GF-D8 (cell line): ENCODE data around the gene CILP2.
A peak's percentile ranks its signal among the peaks of the same experiment; 100 is the strongest.

Experiments used
- DNase-seq: peaks from one replicate; lab custom pipeline; 2025; lab: John Stamatoyannopoulos, UW

Gene CILP2

GRCh38 chr19:19504754-19505668 is 33.1 kb upstream of the CILP2 start:
- DNase-seq: no peak

DNA sequence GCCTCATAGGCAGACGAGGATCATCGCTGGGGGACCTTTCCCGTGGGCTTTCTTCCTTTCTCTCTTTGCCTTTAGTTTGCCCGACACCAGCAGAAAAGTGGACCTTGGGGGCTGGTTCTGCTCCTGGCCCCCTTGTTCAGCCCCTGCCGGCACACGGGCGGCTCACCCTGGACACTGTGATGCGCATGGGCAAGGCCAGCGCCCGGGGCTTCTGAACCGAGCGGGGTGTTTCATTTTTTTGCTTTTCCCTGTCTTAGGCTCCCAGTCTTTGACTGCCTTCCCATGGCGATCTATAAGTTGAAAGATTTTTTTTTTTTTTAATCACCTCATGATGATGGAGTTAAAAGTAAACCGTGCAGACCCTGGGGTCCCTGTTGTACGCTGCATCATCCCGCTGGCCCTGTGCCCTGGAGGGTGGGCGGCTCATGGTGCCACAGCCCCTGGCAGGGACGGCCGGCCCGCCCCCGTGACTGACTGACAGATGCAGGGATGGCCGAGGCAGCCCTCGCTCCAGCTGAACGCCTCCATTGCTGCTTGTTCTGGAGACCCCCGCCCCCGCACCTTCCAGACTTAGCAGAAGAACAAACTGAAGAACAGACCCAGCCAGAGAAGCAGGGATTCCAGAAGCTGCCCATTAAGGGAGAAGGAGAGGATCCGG is 32.3 kb upstream of the CILP2 start:
- no peak for DNase-seq

GRCh38 chr19:19506592-19506991 is 31.5 kb upstream of the CILP2 start:
- no peak for DNase-seq

GRCh38 chr19:19507354-19507753 is 30.7 kb upstream of the CILP2 start:
- DNase-seq: no peak

- DNase-seq: no peak
Observed at GRCh38 chr19:19508217-19508616, 29.8 kb upstream of the CILP2 start.

DNA sequence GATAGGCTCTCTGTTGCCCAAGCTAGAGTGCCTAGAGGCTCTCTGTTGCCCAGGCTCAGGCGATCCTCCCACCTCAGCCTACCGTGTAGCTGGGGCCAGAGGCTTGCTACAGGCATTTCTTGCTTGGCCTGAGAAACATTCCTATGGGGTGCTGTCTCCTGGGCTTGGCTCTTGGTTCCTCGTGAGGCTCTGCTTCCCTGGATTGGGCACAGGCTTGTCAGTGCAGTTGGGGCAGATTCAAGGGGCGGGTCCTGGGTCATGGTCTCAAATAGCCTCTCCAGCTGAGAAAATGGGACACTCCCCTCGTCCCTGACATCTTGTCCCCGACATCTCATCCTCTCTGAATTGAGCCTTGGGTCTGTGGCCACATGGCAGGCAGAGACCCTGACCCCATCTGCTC is 27.6 kb upstream of the CILP2 start:
- DNase-seq: no peak

GRCh38 chr19:19513682-19514081 is 24.4 kb upstream of the CILP2 start:
- no peak for DNase-seq

DNA sequence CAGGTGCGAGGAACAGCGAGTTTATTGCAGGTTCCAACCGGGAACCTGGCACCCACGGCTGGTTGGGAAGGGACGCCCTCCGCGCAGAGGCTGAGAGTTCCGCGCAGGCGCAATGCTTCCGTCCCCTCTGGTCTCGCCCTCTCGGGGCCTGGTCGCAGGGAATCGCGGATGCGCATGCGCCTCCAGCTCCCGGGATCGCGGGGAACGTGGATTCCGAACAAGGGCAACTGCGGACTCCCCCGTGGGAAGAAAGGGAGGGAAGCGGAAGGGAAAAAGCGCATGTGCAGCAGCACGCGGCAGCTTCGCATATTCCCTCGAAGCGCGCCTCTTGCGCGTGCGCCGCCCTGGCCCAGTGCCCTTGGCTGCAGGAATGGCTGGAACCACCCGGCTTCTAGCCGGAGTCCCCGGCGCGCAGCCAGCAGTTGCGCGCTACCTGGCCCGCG is 23.8 kb upstream of the CILP2 start:
- DNase-seq: no peak

DNA sequence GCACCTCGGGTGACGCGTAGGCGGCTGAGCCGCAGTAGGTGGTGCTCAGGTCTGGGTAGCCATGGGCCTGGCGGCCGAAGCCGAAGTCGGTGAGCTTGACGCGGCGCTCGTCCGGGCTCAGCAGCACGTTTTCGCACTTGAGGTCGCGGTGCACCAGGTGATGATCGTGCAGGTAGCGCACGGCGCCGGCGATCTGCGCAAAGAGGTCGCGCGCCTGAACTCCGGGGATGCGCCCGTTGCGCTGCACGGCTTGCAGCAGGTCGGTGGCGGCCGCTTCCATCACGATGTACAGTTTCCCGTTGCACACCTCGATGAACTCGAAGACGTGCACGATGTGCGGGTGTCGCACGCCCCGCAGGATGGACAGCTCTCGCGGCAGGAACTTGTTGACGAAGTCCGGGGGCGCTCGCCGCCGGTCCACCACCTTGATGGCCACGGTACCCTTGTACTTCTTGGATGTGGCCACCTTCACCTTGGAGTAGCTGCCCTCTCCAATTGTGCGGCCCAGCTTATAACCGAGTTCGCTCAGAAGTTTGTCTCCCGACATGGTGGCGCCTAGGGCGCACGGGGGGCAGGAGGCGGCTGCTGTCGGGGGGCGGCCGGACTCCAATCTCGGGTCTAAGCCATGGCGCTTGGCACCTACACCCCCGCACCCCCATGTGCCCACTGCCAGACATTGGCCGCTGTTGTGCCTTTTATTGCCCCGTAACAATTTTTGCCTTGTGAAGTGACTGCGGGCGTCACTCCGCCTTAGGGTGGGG is 23.0 kb upstream of the CILP2 start, which contains the start of gene TSSK6:
Gene TSSK6, minus strand, starts transcription at position 668 of the 761 bp plus-strand sequence. Its CDS starts 121 bp downstream, at position 547.
- no peak for DNase-seq

DNA sequence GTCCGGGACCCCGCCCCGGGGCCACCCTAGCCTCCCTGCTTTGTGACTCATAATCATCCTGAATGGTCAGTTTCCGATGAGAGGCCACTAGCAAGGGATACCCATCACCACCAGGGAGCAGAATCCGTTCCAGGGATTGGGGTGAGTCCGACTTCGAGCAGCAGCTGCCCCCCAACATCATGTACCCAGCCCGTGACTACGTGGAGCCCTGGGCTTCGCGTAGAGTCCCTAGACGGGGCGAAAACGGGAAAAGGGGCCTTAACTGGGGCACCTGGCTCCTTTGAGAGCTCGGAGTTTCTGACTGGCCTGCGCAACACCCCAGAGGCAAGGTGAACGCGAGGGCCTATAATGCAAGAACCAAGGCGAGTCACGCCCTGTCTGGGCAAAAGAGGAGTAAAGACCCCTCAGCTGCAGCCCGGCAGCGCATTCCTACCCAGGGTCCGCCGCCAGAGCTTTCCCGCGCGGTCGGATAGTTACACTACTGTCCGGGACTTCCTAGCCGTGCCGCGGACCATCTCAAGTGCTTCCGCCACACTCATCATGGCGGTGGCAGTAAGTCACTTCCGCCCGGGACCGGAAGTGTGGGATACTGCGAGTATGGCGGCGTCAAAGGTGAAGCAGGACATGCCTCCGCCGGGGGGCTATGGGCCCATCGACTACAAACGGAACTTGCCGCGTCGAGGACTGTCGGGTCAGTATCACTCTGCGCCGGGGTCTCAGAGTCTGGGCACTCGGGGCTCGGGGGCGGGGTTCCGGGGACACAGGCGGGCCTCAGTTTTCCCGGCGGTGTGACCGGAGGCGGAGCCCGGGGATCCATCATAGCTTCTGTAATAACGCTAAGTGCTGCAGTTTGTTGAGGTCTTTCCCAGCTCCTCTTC is 22.2 kb upstream of the CILP2 start, which contains the start of gene NDUFA13:
Gene NDUFA13, plus strand, starts transcription at position 584 of the 878 bp plus-strand sequence. Its CDS starts 14 bp downstream, at position 598.
- DNase-seq: peak; percentile 59

GRCh38 chr19:19517235-19517619 is 20.8 kb upstream of the CILP2 start:
- DNase-seq: no peak

DNA sequence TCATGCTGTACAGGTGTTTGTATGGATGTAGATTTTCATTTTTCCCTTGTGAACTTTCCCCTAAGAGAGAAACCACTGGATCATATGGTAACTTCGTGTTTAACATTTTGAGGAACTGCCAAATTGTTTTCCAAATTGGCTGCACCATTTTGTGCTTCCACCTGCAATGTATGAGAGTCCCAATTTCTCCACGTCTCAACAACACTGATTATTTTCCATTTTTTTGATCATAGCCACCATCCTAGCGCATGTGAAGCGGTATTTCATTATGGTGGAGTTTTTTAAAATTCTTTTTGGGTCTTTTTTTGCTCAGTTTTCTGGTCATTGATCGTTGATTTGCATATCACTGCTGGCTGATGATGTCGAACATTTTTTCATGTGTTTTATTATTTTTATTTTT is 17.1 kb upstream of the CILP2 start:
- DNase-seq: no peak

- DNase-seq: no peak
Observed at GRCh38 chr19:19523177-19523576, 14.9 kb upstream of the CILP2 start.

DNA sequence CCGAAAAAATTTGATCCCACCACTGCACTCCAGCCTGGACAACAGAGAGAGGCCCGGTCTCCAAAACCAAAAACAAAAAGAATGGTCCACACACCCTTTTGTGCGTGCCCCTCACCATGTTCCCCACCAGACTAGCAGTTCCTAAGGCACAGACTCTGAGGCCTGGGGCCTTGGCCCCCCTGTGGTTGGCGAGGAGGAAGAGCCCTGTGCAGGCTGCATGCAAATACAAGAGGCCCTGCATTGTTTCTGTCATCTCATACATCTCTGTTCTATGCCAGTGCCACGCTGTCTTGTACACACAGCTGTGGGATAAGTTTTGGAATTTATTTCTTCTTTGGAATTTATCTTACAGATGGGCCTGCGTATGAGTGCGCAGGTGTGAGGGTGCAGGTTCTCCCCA is 14.0 kb upstream of the CILP2 start:
- no peak for DNase-seq

DNA sequence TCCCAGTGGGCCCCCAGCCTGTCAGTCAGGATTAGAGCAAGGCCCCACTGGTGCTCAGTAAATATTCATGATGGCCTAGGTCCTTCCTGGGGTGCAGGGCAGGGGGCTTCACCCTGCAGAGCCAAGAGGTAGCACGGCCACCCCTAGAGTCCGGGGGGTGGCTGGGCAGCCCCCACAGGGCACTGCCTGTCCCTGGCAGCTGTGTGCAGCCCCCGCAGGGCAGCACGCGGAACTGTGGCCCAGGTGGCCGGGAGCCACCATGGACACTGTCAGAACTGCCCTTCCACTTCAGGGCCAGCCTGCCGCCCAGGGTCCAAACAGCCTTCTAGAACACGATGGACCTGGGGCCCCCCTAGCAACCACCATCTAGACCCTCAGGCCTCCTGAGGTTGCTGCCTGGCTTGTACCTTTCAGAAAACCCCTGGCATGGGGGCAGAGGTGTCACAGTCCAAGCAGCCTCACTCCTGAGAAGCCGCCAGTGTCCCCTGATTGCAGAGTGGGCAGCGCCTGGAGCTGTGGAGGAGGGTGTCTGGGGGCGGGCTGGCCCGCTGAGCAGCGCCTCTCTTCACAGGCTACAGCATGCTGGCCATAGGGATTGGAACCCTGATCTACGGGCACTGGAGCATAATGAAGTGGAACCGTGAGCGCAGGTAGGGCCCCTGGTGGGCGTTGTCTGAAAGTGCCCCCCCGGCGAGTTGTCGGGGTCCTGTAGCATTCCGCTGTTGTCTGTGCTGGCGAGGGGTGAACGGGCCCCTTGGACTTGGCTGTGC is 12.3 kb upstream of the CILP2 start:
- no peak for DNase-seq

DNA sequence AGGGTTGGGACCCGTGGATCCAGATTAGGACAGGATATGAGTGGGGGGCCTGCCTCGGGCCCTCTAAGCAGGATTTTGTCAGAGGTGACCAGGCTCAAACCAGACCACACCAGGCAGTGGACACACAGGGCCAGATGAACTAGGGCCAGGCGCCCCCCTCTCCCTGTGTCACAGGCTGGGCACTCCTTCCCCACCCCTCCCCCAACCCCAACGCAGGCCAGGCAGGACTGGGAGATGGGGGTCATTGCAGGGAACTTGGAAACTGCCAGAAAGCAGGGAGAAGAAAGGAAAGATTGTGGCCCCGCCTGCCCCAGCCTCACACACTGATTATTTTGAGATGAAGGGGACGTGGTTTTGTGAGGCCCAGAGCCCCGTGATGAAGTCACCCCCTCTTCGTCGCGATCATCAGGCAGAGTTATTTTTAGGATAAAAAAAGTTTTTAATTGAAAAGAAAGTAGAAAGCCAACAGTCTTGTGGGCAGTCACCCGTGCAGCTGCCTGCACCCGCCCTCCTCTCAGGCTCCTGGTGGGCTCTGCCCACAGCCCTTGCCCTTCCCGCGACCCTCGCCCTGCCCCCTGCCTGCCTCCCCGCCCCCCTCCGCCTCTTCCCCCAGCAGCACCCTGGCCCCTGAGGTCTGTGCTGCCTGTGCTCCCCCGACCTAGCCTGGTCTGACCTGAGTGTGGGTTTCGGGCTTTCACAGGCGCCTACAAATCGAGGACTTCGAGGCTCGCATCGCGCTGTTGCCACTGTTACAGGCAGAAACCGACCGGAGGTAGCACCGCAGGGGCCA is 11.3 kb upstream of the CILP2 start:
- DNase-seq: no peak

- DNase-seq: no peak
Observed at GRCh38 chr19:19527371-19527656, 10.8 kb upstream of the CILP2 start.

GRCh38 chr19:19527674-19528625 is 10.1 kb upstream of the CILP2 start:
- no peak for DNase-seq
